GM12878 (cell line): ENCODE results near the gene NF1.

ENCODE experiments used
- CTCF ChIP-seq, 3 experiments: IDR thresholded peaks in 2 of 3; conservative IDR thresholded peaks in 1 of 3; 2 replicates each; pipeline ENCODE4 v1.5.1; 2011; ENCODE audit warnings: low read depth in 3 of 3, low read length in 3 of 3, mild to moderate bottlenecking in 3 of 3, control low read depth in 2 of 3, moderate library complexity in 2 of 3, inconsistent platforms in 1 of 3, mixed read lengths in 1 of 3; ENCODE audit not compliant: control insufficient read depth in 2 of 3, insufficient read depth in 1 of 3; ENCODE audit errors: extremely low read depth in 1 of 3
- POLR2AphosphoS5 ChIP-seq: IDR thresholded peaks from 2 replicates; pipeline ENCODE4 v1.6.1; 2011; ENCODE audit warnings: mild to moderate bottlenecking, low read length, inconsistent platforms
- SP1 ChIP-seq: IDR thresholded peaks from one replicate; pipeline ENCODE4 v1.6.1; 2011; ENCODE audit warnings: low read depth, low read length

- TF ChIP-seq CTCF (IDR thresholded peaks at IDR 0.05 in 2 of 3, conservative IDR thresholded peaks at IDR 0.05 in 1 of 3; ENCODE audit: control insufficient read depth in 2 of 3, extremely low read depth in 1 of 3, insufficient read depth in 1 of 3, low read depth in 3 of 3, low read length in 3 of 3): no peak
- no peak for TF ChIP-seq SP1
- TF ChIP-seq POLR2AphosphoS5: no peak
Observed at GRCh38 chr17:31393749-31394146, 299.0 kb downstream of the NF1 start.
